Stomach (tissue), 9 donors: ENCODE measurements around the gene ADARB2. TPM values are rescaled to one million over a fixed set of nuclear protein-coding genes. Genes with fewer than 3 reads are reported as not detected.

ENCODE experiments used
- DNase-seq, 2 donors: peaks; one replicate each; pipeline versions ENCODE4 v3.0.0 to v3.0.0-alpha.2; 2013 to 2019
- H3K27ac ChIP-seq, 5 donors: fragments of 200-600 bp in 4 of 5; sonication (generic) in 4 of 5; one replicate each; pipeline ENCODE4 v1.5.1; 2013 to 2019; ENCODE audit warnings: mild to moderate bottlenecking in 1 of 5, moderate library complexity in 1 of 5
- H3K27me3 ChIP-seq, 3 donors: fragments of 200-600 bp; sonication (generic); one replicate each; pipeline ENCODE4 v1.5.1; 2017 to 2019; ENCODE audit warnings: mixed run types in 1 of 3
- H3K36me3 ChIP-seq, 4 donors: fragments of 200-600 bp; sonication (generic); 1 replicate in 3 of 4; 2 replicates in 1 of 4; pipeline ENCODE4 v1.5.1; 2016 to 2019
- H3K4me1 ChIP-seq, 4 donors: fragments of 200-600 bp; sonication (generic); one replicate each; pipeline ENCODE4 v1.5.1; 2016 to 2019
- H3K4me3 ChIP-seq, 4 donors: fragments of 200-600 bp; sonication (generic) in 3 of 4; one replicate each; pipeline ENCODE4 v1.5.1; 2016 to 2019; ENCODE audit warnings: mild to moderate bottlenecking in 1 of 4
- H3K9me3 ChIP-seq, 4 donors: fragments of 200-600 bp; sonication (generic); one replicate each; pipeline ENCODE4 v1.5.1; 2016 to 2019
- EP300 ChIP-seq: sonication (generic); formaldehyde crosslinking; IDR thresholded peaks from one replicate; pipeline ENCODE4 v1.6.1; 2017; ENCODE audit warnings: antibody characterized with exemption
- POLR2A ChIP-seq, 4 donors: fragments of 450-650 bp; IDR thresholded peaks; one replicate each; pipeline ENCODE4 v1.6.1; 2016; ENCODE audit warnings: antibody characterized with exemption in 4 of 4, control low read depth in 2 of 4, mild to moderate bottlenecking in 1 of 4, moderate library complexity in 1 of 4
- POLR2AphosphoS5 ChIP-seq, 3 donors: sonication (generic); formaldehyde crosslinking; IDR thresholded peaks; one replicate each; pipeline ENCODE4 v1.6.1; 2016; ENCODE audit warnings: antibody characterized with exemption in 3 of 3
- WGBS, 5 donors: extraction: QIAGEN DNeasy Blood & Tissue Kit in 3 of 5; methylation state at CpG; one replicate each; pipeline versions ENCODE4 v1.1.5 to v1.1.7; 2013 to 2018; 5-methylcytosine and 5-hydroxymethylcytosine counted together
- intact Hi-C: fragments of 100-400 bp; cut with DNase I; formaldehyde crosslinking; loops from one replicate; pipeline ENCODE4 v1.15.1; 2023; ENCODE audit warnings: low total_unique reads
- polyA plus RNA-seq, 3 donors: library from polyadenylated mRNA; stranded (reverse); fragments of 200-250 nt; gene quantifications; one replicate each; pipeline ENCODE4 v1.2.3, GENCODE V29; 2013
- total RNA-seq, 5 donors: library from RNA; depleted of rRNA; stranded (reverse); fragments of >200 nt; gene quantifications; one replicate each; pipeline versions ENCODE4 v1.1.0 to v1.2.3, GENCODE V29; 2014 to 2016
- TF ChIP-seq, protein P1 (sequence below), 7 experiments: fragments of 450-650 bp in 4 of 7; fragments of 200-600 bp in 3 of 7; sonication (generic) in 3 of 7; IDR thresholded peaks; one replicate each; pipeline ENCODE4 v1.5.1; 2016 to 2019; ENCODE audit warnings: antibody characterized with exemption in 7 of 7, control low read depth in 2 of 7, mild to moderate bottlenecking in 1 of 7
- donor health status: healthy with polysubstance abuse.
- donor health status: Bipolar disorder and iron deficiency.
- donor health status: healthy.

ADARB2 gene
- total and polyA plus RNA-seq, 8 donors, result 0.55 to 4.1 (median 1.4) TPM; not detected in 1

DNA sequence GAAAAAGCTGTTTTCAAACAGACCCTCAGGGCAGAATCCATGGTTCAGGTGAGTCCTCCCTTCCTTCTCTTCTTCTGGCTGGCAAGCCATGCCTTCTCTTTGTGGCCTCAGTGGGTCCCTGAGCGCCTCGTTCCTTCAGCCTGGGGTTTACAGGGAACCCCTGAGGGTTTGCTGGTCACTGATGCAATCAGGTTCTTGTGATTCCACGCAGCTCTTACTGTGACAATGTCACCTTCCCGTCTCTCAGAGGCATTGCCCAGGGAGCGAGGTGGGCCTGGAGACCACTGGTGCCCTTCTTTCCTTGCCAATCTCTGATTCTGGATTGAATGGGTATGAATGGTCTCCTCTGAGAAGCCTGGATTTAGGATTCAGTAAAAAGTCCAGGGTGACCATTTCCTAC, 132.2 kb downstream of the ADARB2 start:
- H3K27me3 ChIP-seq, result peaks cover 0 to 49% (median 18%) of the 10 kb centered on the region in 3 donors
- H3K27ac ChIP-seq, result no peak overlapping the region
- no peak for DNase-seq
- H3K4me1 ChIP-seq, result peaks cover 0 to 10% (median 3%) of the 10 kb centered on the region in 4 donors
- intact Hi-C loops, result no loop called here
- no peak for TF ChIP-seq EP300
- TF ChIP-seq, protein P1, sequence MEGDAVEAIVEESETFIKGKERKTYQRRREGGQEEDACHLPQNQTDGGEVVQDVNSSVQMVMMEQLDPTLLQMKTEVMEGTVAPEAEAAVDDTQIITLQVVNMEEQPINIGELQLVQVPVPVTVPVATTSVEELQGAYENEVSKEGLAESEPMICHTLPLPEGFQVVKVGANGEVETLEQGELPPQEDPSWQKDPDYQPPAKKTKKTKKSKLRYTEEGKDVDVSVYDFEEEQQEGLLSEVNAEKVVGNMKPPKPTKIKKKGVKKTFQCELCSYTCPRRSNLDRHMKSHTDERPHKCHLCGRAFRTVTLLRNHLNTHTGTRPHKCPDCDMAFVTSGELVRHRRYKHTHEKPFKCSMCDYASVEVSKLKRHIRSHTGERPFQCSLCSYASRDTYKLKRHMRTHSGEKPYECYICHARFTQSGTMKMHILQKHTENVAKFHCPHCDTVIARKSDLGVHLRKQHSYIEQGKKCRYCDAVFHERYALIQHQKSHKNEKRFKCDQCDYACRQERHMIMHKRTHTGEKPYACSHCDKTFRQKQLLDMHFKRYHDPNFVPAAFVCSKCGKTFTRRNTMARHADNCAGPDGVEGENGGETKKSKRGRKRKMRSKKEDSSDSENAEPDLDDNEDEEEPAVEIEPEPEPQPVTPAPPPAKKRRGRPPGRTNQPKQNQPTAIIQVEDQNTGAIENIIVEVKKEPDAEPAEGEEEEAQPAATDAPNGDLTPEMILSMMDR (IDR thresholded peaks at IDR 0.05), result no peak
- TF ChIP-seq POLR2A (IDR thresholded peaks at IDR 0.05), result no peak
- no peak for TF ChIP-seq POLR2AphosphoS5 (IDR thresholded peaks at IDR 0.05)
- H3K9me3 ChIP-seq, result no peaks in the 10 kb centered on the region
- 88 to 94% (median 91%) methylated on average over 5 of the region's 5 CpGs for WGBS, 5 donors
- H3K36me3 ChIP-seq, result no peaks in the 10 kb centered on the region
- H3K4me3 ChIP-seq, result no peak overlapping the region

DNA sequence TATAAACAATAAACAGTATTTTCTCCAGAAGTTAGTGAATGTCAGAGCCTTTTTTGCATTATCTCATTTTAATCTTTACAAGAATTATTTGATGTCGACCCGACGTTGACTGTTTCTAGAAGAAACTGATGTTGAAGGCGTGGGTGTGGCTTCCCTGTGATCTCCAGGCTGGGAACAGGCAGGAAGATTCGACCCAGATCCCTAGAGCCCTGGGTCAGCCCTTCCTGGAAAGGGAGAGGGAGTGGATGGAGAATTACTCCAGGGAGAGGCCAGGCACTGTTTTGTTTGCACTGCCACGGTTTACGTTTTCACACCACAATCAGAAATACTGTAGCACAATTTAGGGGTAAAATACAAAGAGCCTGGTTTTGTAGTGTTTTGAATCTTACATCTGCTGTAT, 133.1 kb downstream of the ADARB2 start:
- Histone ChIP-seq H3K27me3 (peaks cover 0 to 41% (median 15%) of the 10 kb centered on the region in 3 donors), H3K4me1 (peaks cover 0 to 7% (median 3%) of the 10 kb centered on the region in 4 donors), H3K9me3 (no peaks in the 10 kb centered on the region), H3K27ac (no peak overlapping the region), H3K4me3 (no peak overlapping the region), H3K36me3 (no peaks in the 10 kb centered on the region)
- TF ChIP-seq POLR2AphosphoS5 (IDR thresholded peaks at IDR 0.05), result no peak
- TF ChIP-seq, protein P1 (IDR thresholded peaks at IDR 0.05), result no peak
- TF ChIP-seq POLR2A (IDR thresholded peaks at IDR 0.05), result no peak
- no peak for TF ChIP-seq EP300
- DNase-seq, result no peak
- WGBS, 5 donors, result 31 to 40% (median 32%) methylated on average over 7 of the region's 7 CpGs
- intact Hi-C loops, result no loop called here

DNA sequence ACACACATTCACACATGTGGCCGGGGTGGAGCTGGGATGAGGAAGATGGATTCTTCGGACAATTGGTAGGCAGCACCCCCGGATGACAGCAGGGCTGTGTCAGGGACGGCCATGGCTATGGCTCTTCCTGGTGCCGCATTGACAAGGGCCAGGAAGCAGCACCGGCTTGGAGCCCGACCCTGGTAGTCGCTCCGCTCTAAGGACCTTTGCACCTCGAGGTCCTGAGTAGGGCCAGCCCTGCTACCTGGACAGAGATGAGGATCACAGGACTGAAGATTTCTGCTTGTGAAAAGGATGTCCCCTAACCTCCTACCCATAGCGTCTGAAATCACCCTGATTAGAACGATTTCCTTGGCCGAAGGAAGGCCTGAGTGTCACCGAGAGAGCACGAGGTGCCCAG, 134.1 kb downstream of the ADARB2 start:
- Histone ChIP-seq H3K4me1 (no peaks in the 10 kb centered on the region), H3K4me3 (no peak overlapping the region), H3K27me3 (peaks cover 0 to 30% (median 6%) of the 10 kb centered on the region in 3 donors), H3K27ac (no peak overlapping the region), H3K36me3 (no peaks in the 10 kb centered on the region), H3K9me3 (no peaks in the 10 kb centered on the region)
- TF ChIP-seq, protein P1 (IDR thresholded peaks at IDR 0.05), result no peak
- TF ChIP-seq EP300, result no peak
- TF ChIP-seq POLR2A (IDR thresholded peaks at IDR 0.05), result no peak
- TF ChIP-seq POLR2AphosphoS5 (IDR thresholded peaks at IDR 0.05), result no peak
- intact Hi-C loops, result no loop called here
- no peak for DNase-seq
- WGBS, 5 donors, result 80 to 83% (median 80%) methylated on average over 15 of the region's 15 CpGs

DNA sequence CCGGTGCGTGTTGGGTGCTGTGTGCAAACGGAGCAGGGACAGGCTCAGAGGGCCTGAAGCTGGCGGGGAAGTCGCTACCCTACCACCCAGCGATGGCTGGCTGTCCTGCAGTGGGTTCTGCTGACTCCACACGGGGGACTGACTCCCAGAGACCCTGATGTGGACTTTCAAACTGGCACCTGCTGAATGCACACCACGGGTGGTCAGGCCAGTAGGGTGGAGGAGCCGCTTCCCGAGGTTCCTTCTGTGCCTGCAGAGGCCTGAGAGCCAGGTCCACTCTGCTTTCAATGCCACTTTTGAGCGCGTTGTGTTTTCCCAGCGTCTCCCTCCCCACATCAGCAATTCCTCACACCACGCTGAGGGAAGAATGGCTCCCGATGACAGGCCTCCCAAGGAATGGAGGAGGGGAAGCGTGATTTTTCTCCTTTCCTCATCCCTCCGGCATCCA, 135.3 kb downstream of the ADARB2 start:
- intact Hi-C loops, result no loop called here
- Histone ChIP-seq H3K9me3 (peaks cover 0 to 2% (median 0%) of the 10 kb centered on the region in 4 donors), H3K4me1 (no peaks in the 10 kb centered on the region), H3K36me3 (no peaks in the 10 kb centered on the region), H3K27ac (no peak overlapping the region), H3K4me3 (no peak overlapping the region), H3K27me3 (peaks cover 0 to 21% (median 0%) of the 10 kb centered on the region in 3 donors)
- WGBS, 5 donors, result 68 to 80% (median 77%) methylated on average over 10 to 17 of the region's 17 CpGs
- TF ChIP-seq POLR2A (IDR thresholded peaks at IDR 0.05) (no peak), POLR2AphosphoS5 (IDR thresholded peaks at IDR 0.05) (no peak), EP300 (no peak)
- TF ChIP-seq, protein P1 (IDR thresholded peaks at IDR 0.05), result no peak
- DNase-seq, result no peak
